D721Med (cell line): ENCODE measurements around the gene DHRS7.

Experiments
- DNase-seq: peaks from one replicate; pipeline ENCODE4 v3.0.0; 2011; ENCODE audit warnings: low spot score; ENCODE audit not compliant: insufficient read length
- FAIRE-seq: peaks from 2 replicates; lab custom pipeline; 2011; peaks lifted over from hg19 to GRCh38; lab: Jason Lieb, UNC
- CTCF ChIP-seq: IDR thresholded peaks from 2 replicates; pipeline ENCODE4 v1.5.1; 2012; ENCODE audit warnings: mild to moderate bottlenecking, control low read depth; ENCODE audit not compliant: insufficient read depth; ENCODE audit errors: missing control alignments

DHRS7 gene

GRCh38 chr14:60164712-60165546 is at the start of gene DHRS7:
Gene DHRS7, minus strand, starts transcription at chr14:60165398. Its CDS starts 89 bp downstream, at chr14:60165309.
- DNase-seq (peak; percentile 55), FAIRE-seq (peak; percentile 25)
- TF ChIP-seq CTCF: peak; percentile 43

GRCh38 chr14:60214415-60215126 is 49.4 kb upstream of the DHRS7 start:
- DNase-seq (no peak), FAIRE-seq (no peak)
- TF ChIP-seq CTCF: no peak

GRCh38 chr14:60214003-60214402 is 48.8 kb upstream of the DHRS7 start:
- FAIRE-seq: no peak
- TF ChIP-seq CTCF: no peak

GRCh38 chr14:60212503-60213371 is 47.5 kb upstream of the DHRS7 start:
- no peak for TF ChIP-seq CTCF
- FAIRE-seq (no peak), DNase-seq (no peak)

More at GRCh38 chr14:60214003-60214402, 48.8 kb upstream of the DHRS7 start:
- no peak for DNase-seq

- DNase-seq (no peak), FAIRE-seq (no peak)
- no peak for TF ChIP-seq CTCF
These were observed 46.0 kb upstream of the DHRS7 start for GRCh38 chr14:60211153-60211552.

- no peak for TF ChIP-seq CTCF
- no peak for FAIRE-seq
- DNase-seq: no peak
These were observed 45.5 kb upstream of the DHRS7 start for GRCh38 chr14:60210703-60211102.
